Right lung (tissue), 5 donors: ENCODE measurements around the gene CDC23. TPM values are rescaled to one million over a fixed set of nuclear protein-coding genes. Genes with fewer than 3 reads are reported as not detected.
"Not testable (repeated sequence)": the region's sequence is repeated elsewhere in the genome, so short reads cannot be mapped to it uniquely, and the experiment has no call there.

ENCODE experiments used
- DNase-seq, 2 donors: peaks; one replicate each; pipeline ENCODE4 v3.0.0-alpha.2; 2013
- polyA plus RNA-seq, 5 donors: library from polyadenylated mRNA; unstranded; fragments of 120-200 nt; gene quantifications; one replicate each; pipeline versions ENCODE4 v1.2.1 to v1.2.3, GENCODE V29; 2013; ENCODE audit warnings: inconsistent platforms in 1 of 5, low replicate concordance in 1 of 5; ENCODE audit not compliant: insufficient read length in 5 of 5, insufficient read depth in 1 of 5

CDC23 gene
- polyA plus RNA-seq, 5 donors: 46.2 to 67.0 (median 59.3) TPM

- no peak for DNase-seq
Observed at GRCh38 chr5:138224712-138225111, 11.6 kb upstream of the CDC23 start.

GRCh38 chr5:138223532-138223931 is 10.4 kb upstream of the CDC23 start:
- DNase-seq: no peak

- no peak for DNase-seq
Observed at GRCh38 chr5:138216799-138217198, 3.7 kb upstream of the CDC23 start.

- no peak for DNase-seq
Observed at GRCh38 chr5:138212828-138213160, 329 bp downstream of the CDC23 start.

- no peak for DNase-seq
Observed at GRCh38 chr5:138210985-138211384, 2.1 kb downstream of the CDC23 start.

GRCh38 chr5:138193859-138194258 is 19.3 kb downstream of the CDC23 start:
- DNase-seq: not testable (repeated sequence)

- DNase-seq: no peak
Observed at GRCh38 chr5:138192826-138193225, 20.3 kb downstream of the CDC23 start.

- no peak for DNase-seq
Observed at GRCh38 chr5:138188626-138189025, 24.5 kb downstream of the CDC23 start.

GRCh38 chr5:138186002-138186447 is 27.1 kb downstream of the CDC23 start:
- no peak for DNase-seq

GRCh38 chr5:138182808-138183207 is 30.3 kb downstream of the CDC23 start:
- no peak for DNase-seq

GRCh38 chr5:138180841-138181240 is 32.3 kb downstream of the CDC23 start:
- DNase-seq: no peak

- peak; percentile 23 to 42 for DNase-seq
Observed at GRCh38 chr5:138180183-138180782, 32.8 kb downstream of the CDC23 start.

GRCh38 chr5:138179277-138179857 is 33.8 kb downstream of the CDC23 start:
- DNase-seq: no peak

- DNase-seq: peak; percentile 93 to 96
Observed at GRCh38 chr5:138178516-138179276, 34.4 kb downstream of the CDC23 start, which contains the start of the genes BRD8 and KIF20A. BRD8 (minus strand) TSS chr5:138178630; CDS start chr5:138178614, 16 bp downstream. KIF20A (plus strand) TSS chr5:138179112; CDS start chr5:138179681, 569 bp downstream.

- peak; percentile 8 to 20 for DNase-seq
Observed at GRCh38 chr5:138177941-138178515, 35.1 kb downstream of the CDC23 start.

GRCh38 chr5:138170299-138170698 is 42.8 kb downstream of the CDC23 start:
- no peak for DNase-seq

GRCh38 chr5:138169124-138169523 is 44.0 kb downstream of the CDC23 start:
- no peak for DNase-seq

- DNase-seq: no peak
Observed at GRCh38 chr5:138163721-138164120, 49.4 kb downstream of the CDC23 start.

- DNase-seq: no peak
Observed at GRCh38 chr5:138160706-138161105, 52.4 kb downstream of the CDC23 start.

- DNase-seq: no peak
Observed at GRCh38 chr5:138159666-138160065, 53.5 kb downstream of the CDC23 start.

- DNase-seq: no peak
Observed at GRCh38 chr5:138157626-138158025, 55.5 kb downstream of the CDC23 start.

GRCh38 chr5:138155977-138156376 is 57.1 kb downstream of the CDC23 start:
- DNase-seq: not testable (repeated sequence)

- DNase-seq: no peak
Observed at GRCh38 chr5:138149530-138149929, 63.6 kb downstream of the CDC23 start.
